LoVo (cell line): ENCODE results near the gene PRR16.

Experiments used
- DNase-seq: peaks from one replicate; pipeline ENCODE4 v3.0.0-alpha.2; 2016; ENCODE audit warnings: low spot score

Gene PRR16

GRCh38 chr5:120463006-120463680, 957 bp upstream of the PRR16 start:
- no peak for DNase-seq

DNA sequence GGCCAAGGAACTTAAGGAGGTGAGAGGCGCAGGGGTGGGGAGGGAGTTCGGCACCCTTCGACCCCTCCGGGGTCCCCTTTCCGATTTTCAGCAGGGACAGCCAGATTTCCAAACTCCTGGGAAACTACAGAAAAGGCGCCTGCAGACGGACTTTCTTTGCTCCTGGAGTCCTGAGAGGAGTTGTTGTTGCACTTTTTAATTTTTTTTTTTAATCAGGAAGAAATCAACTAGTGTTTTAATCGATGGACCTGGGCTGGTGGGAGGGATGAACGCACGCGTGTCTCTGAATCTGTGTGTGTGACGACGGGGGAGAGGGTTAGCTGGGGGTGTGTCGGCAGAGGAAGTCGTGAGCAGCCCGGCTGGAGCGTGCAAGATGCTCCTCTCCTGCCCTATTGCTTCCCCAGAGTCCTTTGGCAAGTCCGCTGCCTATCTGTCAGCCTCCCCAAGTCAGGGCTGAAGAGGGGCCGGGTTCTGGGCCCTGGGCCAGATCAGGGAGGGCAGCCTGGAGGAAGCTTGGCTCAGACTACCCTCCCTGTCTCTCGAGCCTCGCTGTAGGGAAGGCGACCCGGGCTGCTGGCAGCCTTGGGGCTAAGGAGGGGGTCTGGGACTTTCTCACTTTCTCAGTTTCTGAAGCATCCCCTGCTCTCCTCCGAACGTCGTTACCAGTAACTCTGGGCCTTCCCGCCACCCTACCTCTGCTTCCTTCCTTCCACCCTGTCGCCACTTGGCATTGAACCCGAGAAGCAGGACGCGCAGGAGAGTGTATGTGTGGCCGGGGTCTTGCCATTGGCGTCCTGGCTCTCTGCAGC, 731 bp downstream of the PRR16 start:
- DNase-seq: peak; percentile 6

GRCh38 chr5:120465436-120465961, 1.4 kb downstream of the PRR16 start:
- DNase-seq: no peak

GRCh38 chr5:120466341-120467006, 2.4 kb downstream of the PRR16 start:
- no peak for DNase-seq

DNA sequence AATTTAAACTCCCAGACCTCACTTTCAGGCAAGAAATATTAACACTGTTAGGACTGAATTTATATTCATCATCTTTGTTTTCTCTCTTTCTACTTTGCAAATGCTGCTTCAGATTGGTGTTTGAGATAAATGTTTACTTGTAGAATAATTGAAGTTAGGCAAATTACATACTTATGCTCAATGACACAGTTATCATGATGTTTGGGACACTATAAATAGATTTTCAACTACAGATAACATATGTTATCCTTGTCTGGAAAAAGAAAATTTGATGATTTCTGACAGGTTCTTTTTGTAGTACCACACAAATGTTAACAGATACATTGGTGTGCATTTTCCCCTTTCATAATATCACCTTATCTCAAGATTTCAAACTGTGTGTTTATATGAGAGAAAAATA, 7.9 kb downstream of the PRR16 start:
- DNase-seq: no peak

- DNase-seq: no peak
These were observed 8.8 kb downstream of the PRR16 start for GRCh38 chr5:120472911-120473310.

- DNase-seq: no peak
These were observed 9.2 kb downstream of the PRR16 start for GRCh38 chr5:120473332-120473731.

DNA sequence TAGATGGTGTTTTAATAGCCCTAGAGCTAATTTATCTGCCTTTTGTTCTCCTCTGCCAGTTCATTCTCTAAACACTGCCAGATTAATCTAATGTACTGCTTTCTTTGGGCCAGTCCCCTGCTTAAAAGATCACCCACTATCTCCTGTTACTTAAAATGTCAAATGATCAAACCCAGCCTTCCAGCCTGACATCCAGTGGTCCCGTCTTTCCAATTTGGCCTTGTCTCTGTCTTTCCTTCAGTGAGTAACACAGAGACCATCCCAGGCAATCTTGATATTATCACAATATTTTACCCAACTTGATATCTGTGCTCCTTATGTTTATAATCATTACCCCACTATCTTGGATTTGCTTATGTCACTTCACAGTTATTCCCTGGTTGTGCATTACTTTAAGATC, 12.0 kb downstream of the PRR16 start:
- DNase-seq: no peak

DNA sequence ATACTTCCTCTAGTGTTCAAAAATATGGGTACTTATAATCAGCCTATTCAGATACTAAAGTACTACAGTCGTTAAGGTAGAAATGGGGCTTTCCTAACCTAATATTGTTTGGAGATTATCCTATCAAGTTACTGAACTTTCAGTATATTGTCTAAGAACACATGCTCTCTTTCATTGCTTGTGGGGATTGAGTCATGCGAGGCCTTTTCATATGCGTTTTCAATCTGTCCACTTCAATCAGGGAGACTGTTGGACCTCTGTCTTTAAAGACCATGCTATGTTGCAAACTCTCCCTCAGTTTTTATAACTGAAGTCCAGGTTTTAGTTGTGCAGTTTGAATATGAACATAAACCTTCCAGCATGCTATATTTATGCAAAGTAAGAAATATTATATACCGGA, 15.0 kb downstream of the PRR16 start:
- no peak for DNase-seq

DNA sequence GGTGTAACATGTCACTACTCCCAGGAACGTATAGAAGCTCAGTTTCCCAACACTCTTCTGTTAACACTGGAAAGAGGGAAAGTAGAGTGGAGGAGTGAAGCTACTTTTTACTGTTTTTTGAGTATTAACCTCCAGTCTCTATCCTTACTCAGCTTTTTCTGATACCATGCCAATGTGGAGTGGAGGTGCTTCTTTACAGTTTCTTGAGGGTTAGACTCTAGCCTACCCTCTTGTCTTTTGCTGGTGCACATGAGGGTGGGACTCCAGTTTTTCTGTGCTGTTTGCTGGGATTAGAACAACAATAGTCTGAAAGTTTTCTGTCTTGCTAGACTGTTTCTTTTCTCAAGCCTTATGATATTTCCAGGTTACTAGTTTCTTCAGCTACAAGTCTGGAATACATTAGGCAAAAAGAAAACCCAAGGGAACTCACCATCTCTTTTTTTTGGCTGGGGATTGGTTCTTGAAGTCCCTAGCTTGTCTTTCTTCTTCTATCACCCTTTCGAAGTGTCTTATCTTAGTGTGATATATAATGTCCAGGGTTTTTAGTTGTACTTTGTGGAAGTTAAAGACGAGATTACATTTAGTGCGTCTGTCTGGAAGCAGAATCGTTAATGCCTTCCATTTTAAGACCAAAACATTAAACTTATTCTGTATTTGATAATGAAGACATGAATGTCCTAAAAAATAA, 35.9 kb downstream of the PRR16 start:
- no peak for DNase-seq

- no peak for DNase-seq
These were observed 38.4 kb downstream of the PRR16 start for GRCh38 chr5:120502531-120502930.

DNA sequence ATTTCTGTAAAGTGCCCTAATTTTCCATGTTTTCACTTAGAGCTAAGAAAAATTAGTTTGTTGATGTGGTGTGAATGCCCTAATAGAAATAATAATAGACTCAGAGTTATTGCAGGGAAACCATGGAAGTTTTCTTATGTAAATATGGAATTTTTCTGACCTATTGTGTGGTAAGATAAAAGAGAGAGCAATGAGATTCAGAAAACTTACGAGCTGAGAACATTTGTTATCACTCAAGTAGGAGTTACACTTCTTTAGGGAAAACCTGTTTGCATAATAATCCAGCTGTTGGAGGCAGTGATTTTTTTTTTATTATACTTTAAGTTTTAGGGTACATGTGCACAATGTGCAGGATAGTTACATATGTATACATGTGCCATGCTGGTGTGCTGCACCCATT, 39.2 kb downstream of the PRR16 start:
- DNase-seq: no peak

DNA sequence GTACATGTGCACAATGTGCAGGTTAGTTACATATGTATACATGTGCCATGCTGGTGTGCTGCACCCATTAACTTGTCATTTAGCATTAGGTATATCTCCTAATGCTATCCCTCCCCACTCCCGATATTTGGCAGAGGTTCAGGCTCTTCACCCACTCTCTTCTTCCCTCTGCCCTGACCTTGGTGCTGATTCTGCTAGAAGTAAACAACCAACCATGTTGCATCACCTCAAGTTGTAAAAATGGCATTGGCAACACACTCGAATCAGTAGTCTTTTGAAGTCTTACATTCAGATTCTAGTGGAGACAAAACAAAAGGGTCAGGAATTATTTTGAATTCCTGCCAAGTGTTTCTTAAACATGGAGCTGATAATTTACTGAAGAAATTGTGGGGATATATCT, 40.0 kb downstream of the PRR16 start:
- no peak for DNase-seq

DNA sequence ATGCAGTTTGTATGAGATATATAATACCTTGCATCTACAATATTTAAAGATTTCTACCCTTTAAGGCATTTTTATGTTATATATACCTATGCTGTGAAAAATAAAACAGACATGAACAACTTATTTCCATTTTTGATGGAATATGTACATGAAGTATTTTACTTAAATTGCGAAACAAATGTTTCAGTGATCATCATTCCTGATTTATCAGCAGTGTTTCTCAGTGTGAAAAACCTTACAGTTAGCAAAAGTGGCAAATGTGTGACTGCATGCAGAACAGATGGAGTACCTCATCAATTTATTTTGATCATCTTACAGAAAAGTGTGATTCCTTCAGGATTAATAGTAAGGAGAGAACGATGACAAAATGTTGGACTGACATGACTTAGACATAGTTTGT, 43.1 kb downstream of the PRR16 start:
- DNase-seq: no peak

GRCh38 chr5:120507800-120508463, 43.8 kb downstream of the PRR16 start:
- DNase-seq: no peak

DNA sequence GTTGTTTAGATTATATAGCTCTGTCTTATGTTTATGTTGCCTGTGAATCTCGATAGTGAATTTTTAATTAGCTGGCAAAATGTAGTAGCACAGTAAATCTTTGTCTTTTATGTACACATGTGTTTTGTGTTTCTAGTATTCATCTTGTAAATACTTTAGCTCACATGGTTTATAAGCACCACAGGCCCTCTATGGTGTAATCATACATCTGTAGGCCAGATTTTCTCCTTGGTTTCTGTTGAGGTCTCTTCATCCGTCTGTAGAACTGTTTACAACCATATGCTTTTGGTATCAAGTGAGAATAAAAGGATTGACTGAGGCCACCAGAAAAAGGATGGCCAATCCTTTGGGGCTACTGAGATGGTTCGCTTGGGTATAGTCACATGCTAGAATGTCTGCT, 45.0 kb downstream of the PRR16 start:
- no peak for DNase-seq

DNA sequence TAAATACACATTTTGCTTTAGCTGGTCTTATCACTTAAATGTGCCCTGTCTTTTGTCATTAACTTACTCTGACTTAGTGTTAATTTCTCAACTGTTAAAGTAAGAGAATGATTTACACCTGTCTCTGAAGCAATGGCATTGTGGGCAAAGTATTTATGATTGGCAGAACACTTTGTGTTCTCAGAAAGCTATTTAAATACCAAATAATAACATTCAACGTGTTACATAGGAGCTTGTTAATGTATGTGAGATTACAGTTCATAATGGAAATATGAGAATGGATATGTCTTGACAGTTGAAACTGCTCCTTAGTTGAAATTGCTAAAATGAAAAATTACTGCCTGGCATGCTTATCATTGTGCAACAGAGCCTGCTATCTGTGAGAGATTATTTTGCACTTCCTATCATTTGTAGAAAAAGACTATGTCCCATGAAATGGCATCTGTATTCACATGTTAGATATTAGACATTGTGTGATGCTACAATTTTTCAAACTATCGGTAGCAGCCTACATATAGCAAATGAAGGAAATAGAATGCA, 46.1 kb downstream of the PRR16 start:
- DNase-seq: no peak

DNA sequence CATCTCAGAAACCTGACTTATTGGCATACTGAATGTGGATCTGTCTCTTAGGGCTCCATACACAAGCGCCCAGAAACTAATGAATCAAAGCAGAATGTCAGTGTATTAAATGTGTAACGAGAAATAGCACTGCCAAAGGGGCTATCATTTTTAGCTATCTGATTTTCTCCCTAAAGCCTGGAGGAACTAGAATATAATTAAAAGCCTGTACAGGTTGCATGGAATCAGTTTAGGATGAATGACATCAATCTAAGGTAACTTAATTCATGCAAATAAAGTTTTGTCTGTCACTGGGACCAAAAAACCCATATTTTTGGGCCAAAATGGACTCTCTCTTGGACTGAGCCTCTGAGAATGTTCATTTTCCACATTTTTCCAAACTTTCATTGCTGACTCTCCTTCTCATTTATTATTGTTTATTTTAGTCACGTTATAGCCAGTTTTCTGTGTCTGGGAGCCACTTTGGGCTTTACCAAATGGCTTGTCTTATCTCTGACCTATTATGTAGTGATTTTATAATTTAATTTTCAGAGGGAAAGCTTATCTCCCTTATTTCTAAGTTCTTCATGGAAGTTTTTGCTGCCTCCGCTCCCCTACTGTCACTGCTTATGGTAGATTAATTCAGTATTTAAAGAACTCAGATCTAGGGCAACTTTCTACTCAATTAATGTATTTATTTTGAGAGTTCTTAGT, 47.0 kb downstream of the PRR16 start:
- no peak for DNase-seq

DNA sequence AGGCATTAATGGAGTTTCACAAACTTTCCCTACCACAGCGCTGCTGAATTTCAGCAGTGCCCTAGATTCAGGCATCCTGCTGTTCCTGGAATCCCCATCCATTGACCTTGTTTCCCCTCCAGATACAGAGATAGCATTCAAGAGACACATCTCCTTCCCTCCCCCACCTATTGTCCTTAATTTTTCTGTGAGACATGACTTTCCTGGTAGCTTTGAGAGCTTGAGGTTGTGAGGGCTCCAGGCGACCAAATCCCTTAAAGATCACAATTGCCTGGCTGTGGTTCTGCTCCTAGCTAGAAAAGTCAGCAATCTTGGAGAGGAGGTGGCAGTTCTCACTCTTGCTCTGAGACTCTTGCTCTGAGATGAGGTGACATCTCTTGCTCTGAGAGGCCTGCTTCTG, 48.0 kb downstream of the PRR16 start:
- DNase-seq: no peak

- no peak for DNase-seq
These were observed 48.9 kb downstream of the PRR16 start for GRCh38 chr5:120512791-120513650.
